NCI-H69 (cell line): Measurements from ENCODE around the gene MPPED2.
A peak's percentile ranks its signal among the peaks of the same experiment; 100 is the strongest.

Experiments used
- DNase-seq: peaks from one replicate; lab custom pipeline; 2025; lab: John Stamatoyannopoulos, UW

The MPPED2 gene

DNA sequence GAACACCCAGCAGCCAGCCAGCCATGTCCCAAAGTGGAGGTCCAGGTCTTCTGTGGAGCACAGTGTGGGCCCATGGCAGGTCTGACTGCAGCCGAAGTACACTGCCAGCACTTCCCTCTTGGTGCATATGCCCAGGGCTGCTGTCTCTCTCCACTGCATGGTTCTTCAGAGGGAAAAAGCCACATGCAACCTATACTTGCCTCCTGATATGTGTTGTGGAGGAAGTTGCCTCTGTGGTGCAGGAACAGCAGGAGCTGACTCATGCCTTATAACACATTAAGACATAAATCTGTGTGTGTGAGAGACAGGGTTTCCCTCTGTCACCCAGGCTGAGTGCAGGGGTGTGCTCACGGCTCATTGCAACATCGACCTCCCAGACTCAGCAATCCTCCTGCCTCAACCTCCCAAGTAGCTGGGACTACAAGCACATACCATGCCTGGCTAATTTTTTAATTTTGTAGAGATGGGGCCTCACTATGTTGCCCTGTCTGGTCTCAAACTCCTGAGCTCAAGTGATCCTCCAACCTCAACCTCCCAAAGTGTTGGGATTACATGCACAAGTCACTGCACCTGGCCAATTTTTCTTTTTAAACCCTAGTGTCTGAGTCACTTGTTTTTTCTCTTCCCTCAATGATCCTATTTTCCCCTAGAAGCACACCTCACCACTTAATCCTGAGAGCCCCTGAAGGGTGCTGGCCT is 98.8 kb downstream of the MPPED2 start:
- DNase-seq: peak; percentile 18

DNA sequence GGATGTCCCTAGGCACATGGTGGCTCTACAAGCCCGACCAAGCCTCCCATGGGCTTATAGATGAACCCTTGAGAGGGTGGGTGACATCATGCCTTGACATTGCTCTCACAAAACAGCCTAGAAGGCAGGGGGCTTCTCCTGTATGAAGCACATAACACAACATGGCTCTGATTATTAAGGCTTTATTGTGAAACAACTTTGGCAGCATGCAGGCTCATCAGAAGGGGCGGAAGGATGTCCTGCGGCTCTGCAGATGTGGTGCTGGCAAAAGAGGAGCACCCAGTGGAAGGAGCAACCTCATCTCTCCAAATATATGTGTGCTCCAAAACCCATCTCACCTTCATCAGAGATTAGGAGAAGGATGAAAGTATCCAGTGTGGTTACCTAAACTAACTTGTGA is 100.4 kb downstream of the MPPED2 start:
- DNase-seq: no peak

GRCh38 chr11:30485222-30485621 is 100.9 kb downstream of the MPPED2 start:
- DNase-seq: no peak

- DNase-seq: no peak
These were observed 103.1 kb downstream of the MPPED2 start for GRCh38 chr11:30483056-30483455.

DNA sequence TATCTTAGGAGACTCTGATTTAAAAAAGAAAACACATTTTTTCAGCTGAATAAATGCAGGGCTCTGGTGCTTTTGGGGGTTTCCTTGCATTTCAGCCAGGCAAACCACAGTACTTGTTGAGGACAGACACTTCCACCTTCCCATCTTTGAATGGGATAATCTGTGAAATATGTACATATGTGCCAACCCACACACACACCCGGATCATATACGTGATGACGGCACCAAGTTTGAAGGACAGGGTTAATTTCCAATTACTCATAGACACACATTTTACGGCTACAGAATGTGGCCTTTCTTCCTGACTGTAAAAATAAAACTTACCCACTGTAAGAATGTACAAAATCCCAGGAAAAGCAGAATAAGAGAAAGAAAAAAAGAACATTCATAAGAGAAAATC is 104.4 kb downstream of the MPPED2 start:
- no peak for DNase-seq

DNA sequence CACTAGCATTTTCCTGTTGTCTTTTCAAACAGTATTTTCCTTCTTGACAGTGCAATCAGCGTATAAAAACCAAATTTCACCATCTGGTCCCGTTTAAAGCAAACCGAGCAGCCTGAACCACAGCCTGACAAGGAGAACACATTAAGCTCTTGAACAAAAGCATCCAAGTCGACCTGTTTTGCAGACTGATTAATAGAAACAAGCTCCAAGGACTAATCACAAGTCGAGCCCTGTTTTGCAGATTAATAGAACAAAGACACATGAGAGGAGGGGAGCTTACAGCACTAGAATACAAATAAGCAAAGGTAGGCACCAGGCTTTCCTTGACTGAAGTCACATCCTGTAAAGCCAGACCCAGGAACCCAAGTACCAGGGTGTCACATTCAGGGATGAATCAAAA is 104.8 kb downstream of the MPPED2 start:
- peak; percentile 39 for DNase-seq

- peak; percentile 19 for DNase-seq
These were observed 106.3 kb downstream of the MPPED2 start for GRCh38 chr11:30479899-30480298.

DNA sequence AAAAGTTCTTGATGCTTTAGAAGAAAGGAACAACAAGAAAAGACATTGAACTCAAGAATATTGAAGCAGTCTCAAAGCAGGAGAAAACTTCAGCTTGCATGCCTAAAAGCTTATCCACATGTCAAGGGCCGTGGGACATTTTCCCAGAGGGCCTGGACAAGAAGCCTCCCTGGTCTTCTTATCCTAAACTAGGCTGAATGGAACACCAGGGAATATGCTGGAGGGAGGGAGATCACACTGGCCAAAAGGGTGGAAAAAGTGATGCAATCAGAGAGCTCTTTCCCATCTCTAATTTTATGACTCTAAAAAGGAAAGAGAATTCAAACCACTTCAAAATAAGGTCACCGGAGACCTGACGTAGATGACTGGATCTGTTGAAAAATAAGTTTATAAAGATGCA is 107.2 kb downstream of the MPPED2 start:
- DNase-seq: peak; percentile 21

- DNase-seq: no peak
These were observed 109.1 kb downstream of the MPPED2 start for GRCh38 chr11:30477061-30477460.

- DNase-seq: no peak
These were observed 111.8 kb downstream of the MPPED2 start for GRCh38 chr11:30474151-30474954.

DNA sequence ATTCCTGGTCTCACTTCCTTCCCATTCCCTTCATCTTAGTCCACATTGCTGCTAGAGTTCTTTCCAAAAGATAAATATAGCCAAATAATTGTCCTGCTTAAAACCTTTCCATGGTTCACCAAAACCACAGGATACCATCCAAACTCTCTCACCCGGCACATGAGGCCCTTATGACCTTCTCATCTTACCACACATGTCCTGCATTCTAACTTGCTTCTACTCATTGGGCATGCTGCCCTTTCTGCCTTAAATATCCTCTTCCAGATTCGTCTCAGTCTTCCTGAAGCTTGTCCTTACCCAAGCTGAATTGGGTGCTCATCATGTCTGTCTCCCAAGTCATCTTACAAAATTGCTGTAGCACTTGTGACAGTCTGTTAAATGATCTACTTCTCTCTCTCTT is 114.9 kb downstream of the MPPED2 start:
- no peak for DNase-seq

- no peak for DNase-seq
These were observed 117.3 kb downstream of the MPPED2 start for GRCh38 chr11:30468881-30469280.

- peak; percentile 31 for DNase-seq
These were observed 119.0 kb downstream of the MPPED2 start for GRCh38 chr11:30467176-30467575.

DNA sequence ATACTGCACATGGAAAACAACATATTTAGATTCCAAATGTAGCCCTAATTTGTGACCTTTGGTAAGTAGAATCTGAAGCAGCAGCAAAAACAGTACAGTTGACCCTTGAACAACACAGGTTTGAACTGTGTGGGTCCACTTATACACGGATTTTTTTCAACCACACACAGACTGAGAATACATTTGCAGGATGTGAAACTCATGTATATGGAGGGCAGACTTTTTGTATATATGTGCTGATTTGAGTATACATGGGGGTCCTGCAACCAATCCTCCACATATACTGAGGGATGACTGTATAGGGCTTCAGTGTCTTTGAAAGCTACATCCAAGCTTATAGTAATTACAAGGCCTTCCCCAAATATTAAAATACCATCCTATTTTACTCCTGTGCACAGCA is 120.5 kb downstream of the MPPED2 start:
- DNase-seq: no peak

DNA sequence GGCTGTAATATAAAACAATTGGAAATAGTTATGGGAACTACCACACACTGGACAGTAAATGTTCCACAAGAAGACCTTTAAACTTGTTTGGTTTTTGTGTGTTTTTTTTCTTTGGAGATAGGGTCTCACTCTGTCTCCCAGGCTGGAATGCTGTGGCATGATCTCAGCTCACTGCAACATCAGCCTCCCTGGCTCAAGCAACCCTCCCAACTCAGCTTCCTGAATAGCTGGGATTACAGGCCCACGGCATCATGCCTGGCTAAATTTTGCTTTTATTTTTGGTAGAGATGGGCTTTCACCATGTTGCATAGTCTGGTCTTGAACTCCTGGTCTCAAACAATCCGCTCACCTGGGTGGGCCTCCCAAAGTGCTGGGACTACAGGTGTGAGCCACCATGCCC is 121.0 kb downstream of the MPPED2 start:
- no peak for DNase-seq

DNA sequence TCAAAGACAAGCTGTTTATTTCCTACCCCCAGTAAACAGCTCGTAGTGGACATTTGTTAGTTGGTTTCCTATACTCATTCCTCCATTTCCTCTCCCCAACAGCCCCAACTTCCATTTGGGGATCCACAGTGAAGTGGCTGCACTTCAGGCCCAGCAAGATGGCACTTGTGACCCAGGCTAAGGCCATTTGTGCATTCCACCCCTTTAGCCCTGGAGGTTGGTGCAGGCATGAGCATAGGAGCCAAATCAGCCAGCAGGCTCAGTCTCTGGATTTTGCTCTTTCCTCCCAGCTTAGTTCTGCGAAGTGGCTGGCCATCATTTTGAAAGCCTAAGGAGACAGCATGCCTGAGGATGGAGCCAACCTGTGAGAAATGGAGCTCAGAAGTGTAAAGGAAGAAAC is 122.9 kb downstream of the MPPED2 start:
- no peak for DNase-seq

GRCh38 chr11:30462421-30462820 is 123.7 kb downstream of the MPPED2 start:
- no peak for DNase-seq

DNA sequence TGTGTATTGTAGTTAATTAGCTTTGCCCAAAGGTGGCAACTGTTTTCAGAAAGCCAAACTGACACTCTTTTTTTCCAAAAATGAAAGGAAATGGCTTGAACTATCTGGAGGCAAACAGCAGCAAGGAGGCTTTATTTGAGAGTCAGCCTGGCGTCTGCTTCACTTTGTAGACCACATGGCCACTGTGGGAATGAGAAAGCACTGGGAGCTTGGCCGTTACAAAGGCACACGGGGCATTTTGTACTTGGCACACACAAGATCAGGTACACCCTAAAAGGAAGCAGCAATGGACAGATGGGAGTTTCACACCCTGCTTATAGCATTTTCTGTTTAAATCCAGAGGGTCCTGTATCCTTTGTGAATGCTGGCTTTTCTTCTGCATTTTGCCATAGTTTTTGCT is 126.3 kb downstream of the MPPED2 start:
- no peak for DNase-seq

GRCh38 chr11:30459306-30459705 is 126.8 kb downstream of the MPPED2 start:
- no peak for DNase-seq

DNA sequence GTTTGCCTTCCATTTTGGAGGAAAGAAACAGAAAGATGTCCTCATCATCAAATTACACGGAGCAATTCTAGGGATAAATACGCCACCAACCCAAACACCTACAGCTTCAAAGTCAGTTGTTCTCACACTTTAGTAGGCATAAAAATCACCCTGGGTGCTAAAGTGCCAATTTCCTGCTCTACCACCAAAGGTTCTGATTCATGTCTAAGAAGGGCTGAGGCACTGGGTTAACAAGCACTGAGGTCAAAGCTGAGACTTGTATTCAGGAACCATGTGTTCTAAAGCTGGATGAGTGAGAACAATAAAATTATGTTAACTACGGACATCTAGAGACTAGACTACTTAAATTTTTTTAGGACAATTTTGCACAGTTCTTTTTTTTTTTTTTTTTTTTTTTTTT is 127.6 kb downstream of the MPPED2 start:
- peak; percentile 11 for DNase-seq

- no peak for DNase-seq
These were observed 129.1 kb downstream of the MPPED2 start for GRCh38 chr11:30457087-30457486.

- no peak for DNase-seq
These were observed 131.1 kb downstream of the MPPED2 start for GRCh38 chr11:30455025-30455424.

DNA sequence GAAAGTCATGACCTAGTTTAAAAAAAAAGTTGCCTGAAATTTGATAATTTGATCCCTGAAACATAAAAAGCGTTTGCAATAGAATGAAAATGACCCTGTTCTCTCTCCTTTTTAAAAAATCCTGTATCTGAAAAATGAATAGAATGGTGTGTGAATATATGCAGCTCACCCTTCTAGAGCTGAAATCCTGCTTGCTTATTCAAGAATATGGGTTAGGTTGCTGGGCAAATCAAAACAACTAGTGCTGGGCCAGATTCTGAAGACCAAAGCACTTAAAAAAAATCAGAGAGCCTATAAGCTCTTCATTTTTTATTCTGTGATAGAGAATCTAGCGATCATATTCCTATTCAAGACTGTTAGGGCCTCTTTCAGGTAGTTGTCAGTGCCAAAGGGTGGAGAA is 131.6 kb downstream of the MPPED2 start:
- peak; percentile 23 for DNase-seq

DNA sequence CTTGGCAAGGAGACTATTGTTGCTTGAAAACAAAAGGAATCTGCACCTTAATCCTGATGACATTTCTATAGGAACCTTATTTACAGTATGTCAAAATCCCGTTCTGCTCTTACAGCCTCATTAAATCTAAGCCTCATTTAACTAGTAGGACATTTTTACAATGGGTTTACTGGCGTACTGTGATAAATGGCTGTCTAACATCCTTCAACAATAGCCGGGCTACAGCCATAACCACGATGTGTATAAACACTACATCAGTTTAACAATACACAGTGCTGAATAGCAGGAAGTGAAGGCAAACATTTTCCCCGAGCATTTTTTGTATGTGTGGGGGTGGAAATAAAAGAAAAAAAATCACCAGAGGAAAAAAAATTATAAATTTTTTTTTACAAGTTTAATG is 132.0 kb downstream of the MPPED2 start:
- DNase-seq: peak; percentile 92
